SK-N-DZ (cell line): ENCODE results near the gene SLC22A8. TPM values are rescaled to one million over a fixed set of nuclear protein-coding genes. Genes with fewer than 3 reads are reported as not detected.
"Not testable (repeated sequence)": the region's sequence is repeated elsewhere in the genome, so short reads cannot be mapped to it uniquely, and the experiment has no call there.

Experiments used
- DNase-seq: peaks from one replicate; pipeline ENCODE4 v3.0.0-alpha.2; 2015; ENCODE audit warnings: low spot score
- polyA plus RNA-seq, 2 experiments: library from polyadenylated mRNA; depleted of rRNA; stranded (reverse); fragments of >200 nt; gene quantifications; 2 replicates each; pipeline ENCODE4 v1.2.3, GENCODE V29; 2014

Gene SLC22A8
- not detected in 2 replicates for polyA plus RNA-seq (2014; cell fraction: cytosol; rRNA removed)
- polyA plus RNA-seq (2014; cell fraction: nucleus; rRNA removed), result 0.45 TPM in 1 of 2 replicates, not detected in the other

DNA sequence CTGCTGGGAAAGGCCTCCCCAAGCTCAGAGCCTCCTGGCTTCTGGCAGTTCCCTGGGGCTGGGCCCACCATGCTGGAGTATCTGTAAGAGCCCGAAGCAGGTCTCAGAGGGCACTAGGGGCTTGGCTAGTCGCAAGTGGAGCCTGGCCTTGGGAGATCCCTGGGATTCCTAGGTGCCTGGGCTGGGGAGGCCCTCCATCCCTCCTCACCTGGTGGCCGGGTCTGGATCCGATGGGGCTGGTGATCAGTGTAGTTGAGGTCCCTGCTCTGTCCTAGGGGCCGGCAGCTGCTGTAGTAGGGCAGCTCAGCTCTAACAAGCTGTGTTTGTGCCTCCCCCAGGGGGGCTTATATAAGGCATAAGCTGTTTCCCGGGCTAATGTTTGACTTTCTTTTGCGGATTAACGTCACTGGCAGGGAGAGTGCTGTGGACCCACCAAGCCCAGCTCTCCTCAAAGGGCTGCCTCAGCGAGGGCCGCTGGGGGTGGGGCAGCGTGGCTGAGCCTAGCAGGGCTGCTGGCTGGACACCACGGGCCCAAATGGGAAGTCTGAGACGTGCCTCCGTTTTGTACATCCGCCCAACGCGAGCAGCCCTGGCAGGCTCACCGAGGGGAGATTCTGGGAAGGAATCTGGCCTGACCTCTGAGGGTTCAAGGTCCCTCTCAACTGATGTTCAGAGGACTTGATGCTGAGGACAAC is at the start of gene SLC22A8:
Gene SLC22A8, minus strand, starts transcription at position 321 of the 695 bp plus-strand sequence. CDS start 883 bp downstream, outside the sequence.
- no peak for DNase-seq

DNA sequence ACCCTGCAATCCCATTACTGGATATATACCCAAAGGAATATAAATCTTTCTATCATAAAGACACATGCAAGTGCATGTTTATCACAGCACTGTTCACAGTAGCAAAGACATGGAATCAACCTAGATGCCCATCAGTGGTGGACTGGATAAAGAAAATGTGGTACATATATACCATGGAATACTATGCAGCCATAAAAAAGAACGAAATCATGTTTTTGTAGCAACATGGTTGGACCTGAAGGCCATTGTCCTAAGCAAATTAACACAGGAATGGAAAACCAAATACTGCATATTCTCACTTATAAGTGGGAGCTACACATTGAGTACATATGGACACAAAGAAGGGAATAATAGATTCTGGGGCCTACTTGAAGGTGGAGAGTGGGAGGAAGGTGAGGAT is 30.6 kb upstream of the SLC22A8 start:
- not testable (repeated sequence) for DNase-seq

DNA sequence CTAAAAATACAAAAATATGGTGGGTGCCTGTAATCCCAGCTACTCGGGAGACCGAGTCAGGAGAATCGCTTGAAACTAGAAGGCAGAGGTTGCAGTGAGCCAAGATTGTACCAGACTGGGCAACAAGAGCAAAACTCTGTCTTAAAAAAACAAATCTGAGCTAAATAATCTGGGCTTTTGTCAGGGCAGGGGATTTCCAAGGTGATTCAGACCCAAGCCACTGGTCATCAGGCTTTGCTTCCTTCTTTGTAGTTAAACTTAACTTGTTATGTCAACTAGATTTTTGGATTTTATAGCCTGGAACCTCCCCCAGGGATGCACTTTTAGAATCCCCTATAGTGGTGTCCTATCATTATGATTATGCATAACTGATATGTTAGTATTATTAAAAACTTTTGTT is 27.0 kb upstream of the SLC22A8 start:
- DNase-seq, result no peak

DNA sequence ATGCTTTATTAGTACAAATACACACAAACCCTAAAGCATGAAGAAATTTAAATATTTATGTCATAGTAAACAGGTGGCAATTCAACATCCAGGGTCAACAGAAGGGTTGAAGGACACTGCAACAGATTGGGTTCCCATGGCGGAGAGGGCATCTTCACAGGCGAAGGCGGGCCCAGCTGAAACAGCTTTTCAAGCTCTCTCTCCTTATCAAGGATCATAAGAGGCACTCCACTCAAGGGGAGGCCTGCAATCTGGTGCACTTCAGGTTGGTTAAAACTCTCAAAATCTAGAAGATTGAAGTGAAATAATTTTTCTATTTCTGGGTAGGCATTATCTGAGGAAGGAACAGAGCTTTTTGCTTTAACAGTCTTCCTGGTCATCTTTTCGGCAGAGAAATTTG is 16.8 kb upstream of the SLC22A8 start:
- DNase-seq, result no peak

GRCh38 chr11:63023841-63024648 is 8.4 kb upstream of the SLC22A8 start:
- DNase-seq, result peak; percentile 85

GRCh38 chr11:63023222-63023814 is 7.7 kb upstream of the SLC22A8 start:
- no peak for DNase-seq

GRCh38 chr11:63022441-63022840 is 6.8 kb upstream of the SLC22A8 start:
- peak; percentile 98 for DNase-seq

GRCh38 chr11:63020671-63021291 is 5.1 kb upstream of the SLC22A8 start:
- DNase-seq, result no peak

DNA sequence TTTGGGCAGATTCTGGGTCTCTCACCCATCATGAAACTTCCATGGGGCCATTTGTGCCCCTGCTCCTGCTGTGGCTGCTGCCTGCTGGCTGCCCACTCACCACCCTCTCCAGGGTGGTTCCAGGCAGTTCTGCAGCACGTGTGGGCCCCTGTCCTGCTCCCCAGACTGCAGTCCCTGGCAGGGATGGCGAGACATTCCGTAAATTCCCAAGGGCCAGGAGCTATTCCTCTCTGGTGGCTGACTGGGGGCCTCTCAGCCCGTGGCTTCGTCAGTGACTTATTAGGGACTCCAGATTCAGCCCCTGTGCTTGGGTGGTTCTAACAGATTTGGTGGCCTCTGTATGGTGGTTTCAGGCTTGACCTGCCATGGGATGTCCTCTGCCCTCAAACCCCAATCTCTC is 3.9 kb upstream of the SLC22A8 start:
- DNase-seq, result no peak

- DNase-seq, result peak; percentile 88
Measured at GRCh38 chr11:63017306-63017974, 1.8 kb upstream of the SLC22A8 start.

DNA sequence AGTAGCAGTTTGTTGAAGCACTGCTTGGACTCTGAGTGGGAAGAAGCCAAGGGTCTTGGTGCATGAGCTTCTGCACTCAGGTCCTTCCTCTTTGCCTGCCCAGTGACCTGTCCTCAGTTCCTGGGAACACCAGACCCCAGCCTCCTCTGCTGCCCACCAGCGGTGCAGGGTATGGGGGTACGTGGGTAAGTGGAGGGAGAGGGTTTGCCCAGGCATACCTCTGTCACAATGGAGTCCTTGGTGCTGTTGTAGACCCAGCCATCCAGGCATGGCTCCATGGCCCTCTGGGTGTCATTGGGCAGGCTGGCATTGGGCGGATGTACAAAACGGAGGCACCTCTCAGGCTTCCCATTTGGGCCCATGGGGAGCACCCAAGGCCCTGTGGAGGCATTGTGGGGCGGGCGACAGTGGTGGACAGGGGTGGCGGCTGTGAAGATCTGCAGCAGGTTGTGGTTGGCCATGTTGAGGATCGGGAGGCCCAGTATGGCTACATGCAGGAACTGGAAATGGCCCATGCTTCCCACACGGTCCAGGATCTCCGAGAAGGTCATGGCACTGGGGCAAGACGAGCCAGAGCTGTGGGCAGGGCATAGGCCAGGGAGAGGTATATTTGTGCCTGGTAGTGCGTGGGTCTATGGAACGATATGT is 1.1 kb downstream of the SLC22A8 start:
- no peak for DNase-seq

- no peak for DNase-seq
Measured at GRCh38 chr11:63012839-63013238, 2.8 kb downstream of the SLC22A8 start.

DNA sequence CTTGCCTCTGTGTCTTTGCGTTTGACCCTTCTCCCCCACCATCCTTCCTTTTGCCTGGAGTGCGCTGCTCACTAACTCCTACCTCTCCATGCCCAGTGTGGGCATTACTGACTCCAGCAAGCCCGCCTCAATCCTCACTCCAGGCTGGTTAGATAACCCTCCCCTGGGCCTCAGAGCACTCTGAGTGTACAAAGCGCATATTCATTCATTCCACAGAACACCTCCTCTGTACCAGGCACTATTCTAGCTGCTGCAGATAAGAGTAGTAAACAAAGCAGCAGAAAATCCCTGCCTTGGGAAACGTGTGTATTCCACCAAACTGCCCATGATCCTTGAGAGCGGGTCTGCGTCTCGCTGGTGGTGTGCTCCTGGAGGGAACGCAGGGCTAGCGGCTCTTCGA is 3.2 kb downstream of the SLC22A8 start:
- no peak for DNase-seq

- DNase-seq, result no peak
Measured at GRCh38 chr11:63010934-63011439, 4.7 kb downstream of the SLC22A8 start.

- no peak for DNase-seq
Measured at GRCh38 chr11:63007920-63008319, 7.7 kb downstream of the SLC22A8 start.

- no peak for DNase-seq
Measured at GRCh38 chr11:63001456-63001855, 14.2 kb downstream of the SLC22A8 start.

DNA sequence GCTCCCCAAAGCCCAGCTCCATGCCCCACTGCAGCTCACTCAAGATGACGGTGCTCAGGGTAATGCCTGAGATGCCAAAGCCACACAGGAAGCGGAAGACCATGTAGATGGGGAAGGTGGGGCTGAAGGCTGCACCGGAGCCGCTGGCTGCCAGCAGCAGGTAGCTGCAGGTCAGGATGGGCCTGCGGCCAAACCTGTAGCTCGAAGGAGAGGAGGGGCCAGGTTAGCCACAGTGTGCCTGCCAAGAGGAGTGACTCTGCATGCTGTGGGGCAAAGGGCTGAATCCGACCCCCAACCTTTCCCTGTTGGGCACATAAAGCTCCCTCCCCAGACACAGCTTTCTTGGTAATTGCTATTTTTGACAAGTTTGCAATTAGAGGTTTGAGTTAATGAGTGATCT is 16.0 kb downstream of the SLC22A8 start:
- DNase-seq, result no peak

- DNase-seq, result no peak
Measured at GRCh38 chr11:62999156-62999555, 16.5 kb downstream of the SLC22A8 start.

GRCh38 chr11:62996271-62996670 is 19.4 kb downstream of the SLC22A8 start:
- DNase-seq, result no peak

DNA sequence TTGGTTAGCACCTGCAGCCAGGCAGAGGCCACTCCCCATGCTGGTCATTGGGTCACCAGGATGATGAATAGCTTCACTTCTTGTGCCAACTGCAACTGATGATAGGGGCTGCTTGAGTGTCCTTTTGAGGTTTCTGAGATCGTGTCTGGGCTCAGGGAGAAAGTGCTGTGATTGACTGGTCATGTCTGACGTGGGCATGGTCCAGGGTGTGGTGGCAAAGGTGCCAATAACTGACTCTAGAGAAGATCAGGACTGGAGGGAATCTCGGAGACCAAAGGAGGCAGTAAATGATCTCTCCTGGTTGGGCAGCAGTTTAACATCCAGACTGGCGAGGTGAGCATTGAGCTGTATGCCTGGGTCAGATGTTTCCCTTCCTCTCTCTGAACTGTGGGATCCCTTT is 20.9 kb downstream of the SLC22A8 start:
- DNase-seq, result no peak

GRCh38 chr11:62988276-62988675 is 27.4 kb downstream of the SLC22A8 start:
- DNase-seq, result no peak
